HG03460 (cell line): Measurements from ENCODE around the gene AOPEP.

Experiments
- ATAC-seq: cut with Tn5 transposase; IDR thresholded peaks from one replicate; pipeline ENCODE4 v1.9.1; 2021; ENCODE audit not compliant: unreplicated experiment

The AOPEP gene

DNA sequence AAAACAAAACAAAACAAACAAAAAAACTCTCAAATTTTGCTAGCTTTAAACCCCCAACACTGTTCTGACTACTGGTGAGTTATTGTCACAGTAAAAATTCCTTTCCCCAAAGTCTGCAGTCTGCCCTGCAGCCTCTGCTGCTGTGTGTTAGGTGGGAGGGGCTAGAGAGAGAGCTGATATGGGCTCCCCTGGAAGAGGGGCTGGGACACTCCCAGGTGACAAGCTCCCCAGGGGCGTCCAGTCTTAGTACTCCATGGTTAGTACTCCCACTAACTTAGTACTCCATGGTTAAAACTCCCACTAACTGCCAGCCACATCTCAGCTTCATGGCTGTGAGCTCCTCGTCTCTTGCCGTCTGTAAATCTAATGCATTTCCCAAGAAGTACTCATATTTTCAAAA lies 399.2 kb downstream of the AOPEP start:
- ATAC-seq = no peak

GRCh38 chr9:95126739-95127138 lies 400.2 kb downstream of the AOPEP start:
- no peak for ATAC-seq

DNA sequence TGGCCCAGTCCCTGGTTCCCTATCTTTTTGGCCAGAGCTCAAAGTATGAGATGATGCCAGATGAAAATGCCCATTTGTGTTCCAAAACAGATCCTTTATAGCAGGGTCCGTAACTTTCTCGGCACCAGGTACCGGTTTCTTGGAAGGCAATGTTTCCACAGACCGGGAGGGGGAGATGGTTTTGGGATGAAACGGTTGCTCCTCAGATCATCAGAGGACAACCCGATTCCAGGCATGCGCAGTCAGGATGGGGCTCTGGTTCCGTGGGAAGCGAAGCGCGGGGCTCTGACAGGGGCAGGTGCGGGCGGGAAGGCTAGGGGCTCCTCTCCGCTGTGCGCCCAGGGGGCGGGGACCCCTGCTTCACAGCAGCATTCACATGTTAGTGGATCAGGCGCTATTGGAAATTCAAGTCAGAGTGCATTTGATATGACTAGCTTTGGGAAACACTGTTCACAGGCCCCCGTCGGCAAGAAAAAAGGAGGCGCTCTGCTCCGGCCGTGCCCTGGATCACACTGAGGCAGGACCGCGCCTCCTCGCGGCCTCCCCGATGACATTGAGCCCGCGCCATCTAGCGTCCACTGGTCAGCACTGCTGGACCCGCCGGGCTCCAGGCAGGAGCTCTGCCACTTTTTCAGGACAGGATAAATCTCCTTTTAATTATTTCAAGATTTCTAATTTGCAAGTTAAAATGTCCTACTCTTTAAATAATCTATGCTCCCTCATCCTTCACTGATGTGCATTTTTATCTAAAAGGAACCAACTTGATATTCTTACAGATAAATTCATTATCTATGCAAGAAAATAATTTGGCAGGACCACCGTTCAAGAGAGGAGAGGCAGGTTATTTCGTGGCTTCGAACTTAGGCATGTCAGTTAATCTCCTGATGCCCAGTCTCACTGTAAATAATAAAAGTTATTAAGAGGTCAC lies 401.0 kb downstream of the AOPEP start:
- no peak for ATAC-seq

- no peak for ATAC-seq
These were observed 401.7 kb downstream of the AOPEP start for GRCh38 chr9:95128177-95128524.

DNA sequence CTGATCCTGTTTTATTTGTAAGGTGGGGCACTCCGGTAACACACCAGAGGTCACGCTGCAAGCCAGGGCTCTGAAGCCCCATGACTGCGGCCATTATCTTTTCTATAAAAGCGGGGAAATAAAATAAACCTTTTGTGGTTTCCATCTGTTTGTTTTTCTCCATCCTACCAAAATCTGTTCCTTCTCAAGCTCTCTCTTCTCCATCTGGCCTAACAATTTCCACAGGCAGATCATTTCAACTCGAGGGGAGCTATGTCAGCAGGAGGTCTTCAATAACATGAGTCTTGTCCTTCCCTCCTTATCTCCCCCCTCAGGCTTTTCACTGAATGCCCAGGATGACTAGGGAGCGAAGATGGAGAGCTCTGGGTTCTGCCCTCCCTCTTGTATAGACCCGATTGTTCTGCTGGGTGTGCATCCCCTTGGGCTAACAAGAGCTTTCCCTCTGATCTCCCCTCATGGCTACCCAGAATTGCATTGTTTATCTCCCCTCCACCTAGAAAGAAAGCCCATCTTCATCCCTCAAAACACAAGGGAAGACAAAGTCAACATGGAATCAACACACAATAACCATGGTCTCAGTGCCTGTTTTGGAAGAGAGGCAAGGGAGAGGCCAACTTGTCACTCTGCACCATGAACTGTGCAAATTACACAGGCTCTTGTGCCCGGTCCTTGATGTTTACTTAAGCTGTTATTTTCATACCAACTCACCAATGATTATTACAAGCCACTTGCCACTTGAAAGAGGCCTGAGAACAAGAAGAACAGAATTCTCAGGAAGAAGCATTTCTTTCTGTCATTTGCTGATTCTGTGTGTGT lies 403.2 kb downstream of the AOPEP start:
- no peak for ATAC-seq

- no peak for ATAC-seq
These were observed 404.0 kb downstream of the AOPEP start for GRCh38 chr9:95130484-95130883.

GRCh38 chr9:95131023-95131943 lies 404.8 kb downstream of the AOPEP start:
- ATAC-seq = no peak

- ATAC-seq = no peak
These were observed 406.1 kb downstream of the AOPEP start for GRCh38 chr9:95132366-95133324.

DNA sequence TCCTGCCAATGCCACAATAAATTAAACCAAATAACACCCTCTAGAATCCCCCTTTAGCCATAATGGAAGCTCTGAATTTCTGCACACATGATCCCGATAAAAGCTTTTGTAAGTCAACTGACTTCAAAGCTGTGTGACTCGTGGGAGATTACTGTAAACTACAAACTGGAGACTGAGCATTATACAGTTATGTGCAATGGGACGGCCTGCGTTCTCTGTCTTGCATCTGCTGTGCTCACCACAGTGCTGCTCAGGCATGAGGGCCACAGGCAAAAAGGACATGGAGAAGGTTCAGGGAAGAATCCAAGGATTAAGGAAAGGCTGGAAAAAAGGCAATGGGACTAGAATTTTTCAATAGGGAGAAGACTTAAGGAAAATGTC lies 406.8 kb downstream of the AOPEP start:
- no peak for ATAC-seq

DNA sequence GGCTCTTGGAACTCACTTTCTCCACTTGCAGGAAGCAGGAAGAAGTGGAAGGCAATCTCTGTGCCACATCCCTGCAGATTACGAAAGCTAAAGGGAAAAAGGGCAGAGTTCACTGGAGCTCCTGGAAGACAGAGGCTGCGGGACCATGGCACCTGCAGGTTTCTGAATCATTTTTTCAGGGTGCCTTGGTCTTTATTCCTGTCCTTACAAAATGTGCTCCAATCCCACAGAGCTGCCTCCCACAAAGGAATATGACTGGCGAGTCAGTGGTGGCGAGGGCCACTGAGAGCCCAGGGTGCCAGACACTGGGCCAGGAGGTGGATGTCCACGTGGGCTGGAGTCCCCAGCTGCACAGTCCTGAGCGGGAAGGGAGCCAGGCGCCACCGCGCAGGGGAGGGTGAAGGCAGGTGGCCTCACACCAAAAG lies 408.0 kb downstream of the AOPEP start:
- ATAC-seq = no peak

DNA sequence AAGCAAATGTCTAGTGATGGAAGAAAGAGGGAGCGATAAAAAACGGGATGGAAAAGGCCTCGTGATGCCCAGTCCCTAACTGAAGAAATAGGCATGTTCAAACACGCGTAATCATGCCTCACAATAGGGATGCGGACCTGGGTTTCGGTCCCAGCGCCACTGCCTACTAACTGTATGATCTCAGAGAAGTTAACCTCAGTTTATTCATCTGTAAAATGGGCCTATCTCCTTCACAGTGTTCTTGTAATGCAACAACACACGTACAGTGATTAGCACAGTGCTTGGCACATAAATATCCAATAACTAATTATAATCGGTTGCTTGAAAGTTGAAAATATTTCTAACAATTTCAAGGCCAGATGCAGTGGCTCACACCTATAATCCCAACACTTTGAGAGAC lies 409.3 kb downstream of the AOPEP start:
- no peak for ATAC-seq
